ENCODE data around the gene DIP2C. TPM values are rescaled to one million over a fixed set of nuclear protein-coding genes. Genes with fewer than 3 reads are reported as not detected.

The DIP2C gene
- total RNA-seq, 1 donor from 2014 or later, result 38.5 TPM

DNA sequence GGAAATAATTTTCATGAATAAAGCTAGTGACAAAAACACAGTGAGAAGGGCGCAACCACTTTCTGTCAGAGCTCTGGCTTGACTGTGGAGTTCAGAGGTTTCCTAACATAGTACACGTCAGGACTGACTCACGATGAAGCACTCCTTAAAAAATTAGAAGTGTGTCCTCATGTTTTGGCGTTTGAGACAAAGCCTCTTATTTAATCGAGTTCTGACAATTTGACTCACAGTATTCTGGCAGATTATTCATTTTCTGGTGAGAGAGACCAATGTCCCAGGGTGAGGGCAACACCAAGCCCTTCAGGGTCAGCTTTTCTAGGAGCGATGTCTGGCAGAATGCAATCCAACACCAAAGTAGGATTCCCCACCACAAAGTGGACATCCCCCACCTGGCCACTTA is 108.7 kb downstream of the DIP2C start:
- no peak for DNase-seq (ENCODE audit: low spot score)

DNA sequence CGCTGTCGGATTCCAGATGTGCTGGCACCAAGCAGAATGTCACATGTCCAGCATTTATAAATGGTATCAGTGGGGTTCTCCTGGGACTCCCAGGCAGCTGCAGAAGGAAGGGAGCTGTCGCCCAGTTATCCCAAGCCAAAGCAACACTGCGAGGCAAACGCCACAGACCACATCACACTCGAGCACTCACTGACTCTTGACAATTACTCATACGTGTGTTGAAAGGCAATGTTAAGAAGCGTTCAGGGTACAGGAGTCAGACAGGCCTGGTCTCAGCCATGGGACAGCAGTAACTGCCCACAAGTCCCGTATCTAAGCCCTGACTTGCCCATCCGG is 113.4 kb downstream of the DIP2C start:
- no peak for DNase-seq (ENCODE audit: low spot score)

DNA sequence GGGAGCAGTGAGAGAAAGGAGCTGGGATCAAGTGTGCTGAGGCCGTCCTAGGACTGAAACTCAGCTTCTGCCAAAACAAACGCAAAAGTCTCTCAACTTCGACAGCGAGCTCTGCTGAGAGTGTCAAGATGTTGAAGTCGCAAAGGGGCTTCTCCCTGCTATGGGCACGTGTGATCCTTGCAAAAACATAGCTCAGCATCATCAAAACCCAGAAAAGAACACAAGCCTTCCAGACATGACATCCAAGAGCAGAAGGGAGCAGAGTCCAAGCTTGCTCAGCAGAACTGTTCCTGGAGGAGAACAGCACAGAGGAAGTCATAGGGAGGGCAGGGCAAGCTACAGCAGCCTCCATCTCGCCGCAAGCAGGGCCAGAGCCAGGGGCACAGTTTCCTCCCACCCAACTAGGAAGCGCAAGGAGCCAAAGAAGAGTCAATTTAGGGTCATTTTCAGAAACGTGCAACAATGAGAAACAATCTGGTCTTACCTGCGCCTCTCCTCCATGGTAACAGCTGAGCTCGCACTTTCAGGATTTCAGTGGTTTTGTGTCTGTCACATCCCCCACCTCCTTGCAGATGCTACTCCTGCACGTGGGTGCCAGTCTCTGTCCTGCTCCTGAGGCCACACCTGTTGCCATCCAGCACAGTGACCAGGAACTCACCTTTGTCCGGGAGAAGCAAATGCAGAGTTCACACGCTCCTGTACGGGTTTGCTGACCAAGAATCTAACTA is 113.9 kb downstream of the DIP2C start:
- DNase-seq (ENCODE audit: low spot score), result peak; percentile 86

DNA sequence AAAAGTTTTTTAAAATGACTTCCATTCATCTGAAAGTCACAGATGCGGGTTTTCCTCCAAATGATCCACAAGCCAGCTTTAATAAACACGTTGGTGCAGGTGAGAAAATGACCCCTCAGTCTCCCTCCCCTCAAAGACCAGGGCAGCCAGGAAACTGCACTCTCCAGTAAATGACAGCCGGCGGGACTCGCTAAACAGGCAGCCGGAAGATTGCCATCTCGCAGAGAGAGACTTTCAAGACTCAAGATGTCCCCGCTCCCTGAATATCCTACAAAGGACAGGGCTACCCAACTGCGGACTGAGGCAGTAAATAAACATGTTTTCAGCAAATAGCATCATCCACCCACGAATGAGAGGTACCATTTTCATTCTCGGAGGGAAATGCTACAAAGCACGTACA is 116.8 kb downstream of the DIP2C start:
- no peak for DNase-seq (ENCODE audit: low spot score)

DNA sequence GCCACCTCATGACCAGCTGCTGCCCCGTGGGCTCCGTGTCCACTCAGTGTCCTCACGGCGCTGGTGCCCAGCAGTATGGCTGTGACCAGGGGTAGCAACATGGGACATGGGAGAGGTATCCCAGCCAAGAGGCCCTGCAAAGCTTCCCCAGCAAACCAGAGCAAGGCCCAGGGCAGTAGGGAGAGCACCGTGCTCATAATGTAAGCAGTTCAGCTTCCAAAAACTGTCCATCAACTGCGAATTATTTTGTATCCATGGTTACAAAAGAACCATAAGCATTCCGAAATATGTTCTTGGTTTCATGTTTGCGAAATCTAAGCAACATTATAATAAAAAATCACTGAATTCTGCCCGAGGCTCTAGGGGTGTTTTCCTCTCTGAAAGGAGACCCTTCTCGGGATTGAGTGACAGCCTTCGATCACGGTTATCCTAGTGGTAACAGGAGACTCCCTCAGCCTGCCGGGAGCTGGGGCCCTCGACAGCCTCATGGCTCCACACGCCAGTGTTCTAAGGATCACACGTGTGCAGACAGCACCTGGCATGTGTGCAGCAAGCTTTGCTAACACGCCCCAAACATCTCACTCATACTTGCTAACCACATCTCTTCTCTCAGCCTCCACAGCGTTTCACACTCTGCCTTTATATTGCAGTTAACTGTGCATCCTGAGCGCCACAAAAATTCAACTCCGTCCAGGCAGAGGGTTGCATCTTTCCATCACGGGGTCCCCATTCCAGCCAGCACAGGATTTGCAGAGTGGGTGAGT is 117.6 kb downstream of the DIP2C start:
- no peak for DNase-seq (ENCODE audit: low spot score)

DNA sequence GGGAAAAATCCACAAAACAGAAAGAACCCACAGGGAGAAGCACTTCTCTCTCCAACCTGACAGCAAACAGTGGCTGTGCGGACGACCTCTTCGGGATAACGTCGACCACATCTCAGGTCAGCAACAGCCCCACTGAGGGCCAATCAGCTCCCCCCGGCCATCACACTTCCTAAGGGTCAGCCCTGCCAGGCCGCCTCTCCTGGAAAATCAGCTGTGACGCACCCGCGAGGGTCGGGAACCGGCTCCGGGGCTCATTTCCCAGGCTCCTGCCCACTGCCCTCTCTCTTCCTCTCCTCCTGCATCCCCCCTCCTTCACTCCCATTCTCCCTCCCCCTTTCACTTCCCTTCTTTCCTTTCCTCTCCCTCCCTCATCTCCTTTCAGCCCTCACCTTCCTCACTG is 118.3 kb downstream of the DIP2C start:
- no peak for DNase-seq (ENCODE audit: low spot score)

DNA sequence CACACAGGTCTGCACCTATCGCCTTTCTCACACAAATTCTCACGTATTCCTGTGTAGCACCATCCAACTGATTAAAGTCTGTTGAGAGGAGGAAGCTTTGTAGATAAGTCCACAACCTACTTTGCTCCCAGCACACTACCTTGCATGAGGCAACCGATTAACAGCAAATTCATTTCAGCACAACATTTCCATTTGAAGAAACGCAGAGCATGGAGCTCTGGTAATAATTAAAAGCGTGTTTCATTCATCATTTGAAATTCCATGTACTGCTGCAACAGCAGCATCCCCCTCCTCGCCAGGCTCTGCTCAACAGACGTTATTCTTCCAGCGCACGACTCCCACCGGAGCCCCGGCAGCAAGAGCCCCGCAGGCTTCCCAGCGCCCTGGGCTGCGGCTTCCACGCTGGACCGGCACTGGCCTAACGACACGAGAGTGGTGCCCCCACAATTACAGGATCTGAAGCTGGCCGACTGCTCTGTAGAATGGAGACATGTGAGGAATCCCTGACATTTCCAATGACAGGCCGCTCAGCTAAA is 118.8 kb downstream of the DIP2C start:
- peak; percentile 78 for DNase-seq (ENCODE audit: low spot score)

DNA sequence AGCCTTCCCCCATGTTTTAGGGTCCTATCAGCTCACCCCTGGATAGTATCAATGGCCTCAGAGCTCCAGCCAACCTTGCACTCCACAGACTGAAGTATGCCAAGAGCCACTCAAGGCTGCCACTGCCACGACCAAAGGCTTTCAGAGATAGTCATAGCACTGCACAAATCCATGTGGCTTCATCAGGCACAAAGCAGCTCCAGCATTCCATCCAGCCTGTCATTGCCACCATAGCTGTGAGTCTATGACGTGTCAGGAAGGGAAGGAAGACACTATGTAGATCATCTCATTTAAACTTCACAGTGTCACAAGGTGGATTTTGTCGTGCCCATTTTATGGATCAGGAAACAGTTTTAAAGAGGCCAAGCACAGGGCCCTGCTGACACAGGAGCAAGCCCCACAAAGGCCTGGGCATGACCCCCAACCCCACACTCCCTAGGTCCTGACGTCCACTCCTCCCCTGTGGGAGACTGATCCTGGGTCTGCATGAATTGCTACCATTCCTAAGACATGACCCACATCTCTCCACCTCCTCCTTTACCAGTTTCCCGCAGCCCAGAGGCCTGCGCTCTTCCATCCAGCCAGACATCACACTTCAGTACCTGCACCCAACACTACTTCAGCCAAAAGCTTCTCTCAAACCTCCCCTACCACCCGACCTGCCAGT is 119.4 kb downstream of the DIP2C start:
- no peak for DNase-seq (ENCODE audit: low spot score)

DNA sequence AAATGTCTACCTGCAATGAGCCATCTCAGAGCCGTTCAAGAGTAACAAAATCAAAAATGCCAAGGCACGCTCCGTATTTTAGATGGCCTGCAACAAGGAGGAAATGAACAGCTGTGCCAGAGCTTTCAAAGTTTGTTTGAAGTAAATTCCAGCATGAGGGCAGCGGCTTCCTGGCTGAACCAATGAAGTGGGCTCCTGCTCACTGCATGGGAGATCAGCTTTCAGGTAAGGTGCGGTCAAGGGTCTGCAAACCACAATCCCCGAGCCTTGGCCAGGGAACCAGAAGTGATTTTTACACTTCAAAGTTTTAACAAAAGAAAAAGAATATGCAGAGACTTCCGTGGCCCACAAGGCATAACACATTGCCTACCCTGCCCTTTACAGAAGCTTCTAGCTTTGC is 120.6 kb downstream of the DIP2C start:
- DNase-seq (ENCODE audit: low spot score), result no peak

DNA sequence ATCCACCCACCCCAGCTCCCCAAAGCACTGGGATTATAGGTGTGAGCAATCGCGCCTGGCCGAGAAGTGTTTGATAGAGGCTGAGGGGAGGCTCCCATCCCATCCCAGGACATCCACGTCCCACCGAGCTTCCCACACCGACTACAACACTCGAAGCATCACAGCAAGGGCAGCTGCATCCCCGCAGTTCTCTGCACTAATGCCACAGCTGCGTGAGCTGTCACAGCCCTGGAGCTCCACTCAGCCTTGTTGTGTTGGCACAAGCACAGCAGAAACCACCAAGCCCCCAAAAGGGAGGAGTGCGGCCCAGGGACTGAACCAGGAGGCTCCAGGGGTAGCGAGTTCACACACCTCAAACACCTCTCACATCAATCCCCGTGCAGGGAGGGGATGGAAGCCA is 121.6 kb downstream of the DIP2C start:
- DNase-seq (ENCODE audit: low spot score), result no peak

DNA sequence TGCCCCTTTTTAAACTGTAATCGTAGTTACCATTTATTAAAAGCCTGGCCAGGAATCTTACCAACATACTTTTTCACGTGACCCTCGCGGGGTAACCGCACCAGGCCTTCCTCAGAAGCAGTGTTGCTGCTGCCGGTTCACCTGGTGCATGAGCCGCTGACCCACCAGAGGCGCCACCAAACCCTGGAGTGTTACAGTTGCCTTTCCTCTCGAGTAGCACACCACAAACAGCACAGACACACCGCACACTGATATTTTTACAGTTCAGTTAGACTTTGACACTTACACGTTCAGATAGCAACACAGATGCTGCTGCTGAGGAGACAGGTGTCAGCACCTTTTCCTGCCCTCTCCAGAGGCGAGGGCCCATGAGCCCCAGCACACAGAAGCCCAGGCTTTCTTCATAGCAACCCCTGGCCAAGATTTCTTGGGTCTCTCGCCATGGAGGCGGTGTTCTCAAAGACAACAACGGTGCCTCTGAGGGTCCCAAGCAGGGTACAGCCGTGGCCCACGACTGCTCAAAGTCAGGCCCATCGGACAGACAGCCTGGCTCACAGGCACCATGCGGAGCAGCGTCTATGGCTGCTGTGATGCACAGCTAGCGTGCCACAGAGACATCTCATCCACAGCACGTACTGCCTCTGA is 123.1 kb downstream of the DIP2C start:
- DNase-seq (ENCODE audit: low spot score), result peak; percentile 71

DNA sequence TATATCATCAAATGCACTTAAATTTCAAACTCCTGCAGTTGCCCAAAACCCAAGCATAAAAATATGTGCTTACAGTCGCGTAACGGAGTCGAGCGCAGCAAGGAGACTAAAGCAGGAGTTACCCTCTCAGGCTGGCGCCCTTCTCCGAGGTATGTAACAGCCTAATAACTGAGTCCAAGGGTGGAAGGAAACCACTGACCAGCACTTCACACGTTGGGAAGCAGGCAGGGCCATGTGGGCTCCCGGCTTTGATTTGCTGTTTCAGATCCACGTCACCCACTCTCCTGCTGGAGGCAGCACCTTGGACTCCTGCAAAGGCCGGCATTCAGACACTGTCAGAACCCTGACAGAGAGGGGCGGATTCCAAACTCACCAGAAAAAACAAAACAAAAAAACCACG is 123.8 kb downstream of the DIP2C start:
- DNase-seq (ENCODE audit: low spot score), result peak; percentile 64

DNA sequence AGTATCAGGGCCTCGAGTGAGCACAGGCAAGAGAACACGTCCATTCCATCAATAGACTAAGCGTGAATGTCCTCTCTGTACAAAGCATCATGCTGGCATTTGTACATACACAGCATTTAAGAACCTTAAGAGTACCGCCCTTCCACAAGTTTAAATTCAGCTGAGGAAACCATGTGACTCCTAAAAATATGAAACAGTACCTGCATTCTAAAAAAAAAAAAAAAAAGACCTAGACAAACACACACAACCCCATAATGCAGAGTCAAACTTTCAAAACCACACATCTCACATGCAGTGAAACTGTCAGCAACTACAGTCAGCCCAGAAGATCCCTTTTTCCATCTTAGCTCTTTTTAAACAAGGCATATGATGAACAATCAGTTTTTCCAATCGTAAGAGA is 124.3 kb downstream of the DIP2C start:
- no peak for DNase-seq (ENCODE audit: low spot score)

DNA sequence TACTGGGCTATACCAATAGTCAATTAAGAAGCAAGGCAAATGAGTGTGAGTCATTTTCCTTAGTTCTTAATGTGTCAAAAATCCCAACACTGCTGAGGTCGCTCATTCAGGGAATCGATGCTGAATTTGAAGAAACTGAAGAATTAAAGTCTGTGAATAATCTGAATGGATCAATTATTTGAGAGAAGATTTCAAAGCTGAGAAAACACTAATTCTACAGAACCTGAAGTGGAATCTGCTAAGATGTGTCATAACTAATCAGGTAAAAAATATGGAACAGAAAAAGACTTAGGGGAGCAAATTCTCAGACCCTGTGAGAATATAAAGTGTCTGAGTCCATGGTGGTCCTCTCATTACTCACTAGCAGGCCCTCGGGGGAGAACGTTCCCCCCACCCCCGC is 125.6 kb downstream of the DIP2C start:
- DNase-seq (ENCODE audit: low spot score), result no peak

DNA sequence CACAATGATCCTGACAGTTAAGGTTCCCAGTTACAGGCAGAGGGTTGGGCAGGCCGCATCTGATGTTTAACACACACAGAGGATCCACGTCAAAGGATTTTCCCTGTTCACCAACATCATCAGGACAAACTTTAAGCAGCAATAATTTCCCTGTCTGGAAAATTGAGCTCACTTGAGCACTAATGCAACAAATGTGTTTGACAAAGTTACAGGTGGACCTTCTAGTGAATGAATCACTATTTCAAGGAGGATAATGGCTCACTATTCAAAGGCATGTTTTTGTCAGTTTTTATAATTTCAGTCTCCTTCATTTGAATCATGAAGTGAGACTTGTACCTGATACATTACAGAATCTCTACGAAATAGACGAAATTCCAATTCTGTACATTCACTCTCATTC is 127.3 kb downstream of the DIP2C start:
- no peak for DNase-seq (ENCODE audit: low spot score)

DNA sequence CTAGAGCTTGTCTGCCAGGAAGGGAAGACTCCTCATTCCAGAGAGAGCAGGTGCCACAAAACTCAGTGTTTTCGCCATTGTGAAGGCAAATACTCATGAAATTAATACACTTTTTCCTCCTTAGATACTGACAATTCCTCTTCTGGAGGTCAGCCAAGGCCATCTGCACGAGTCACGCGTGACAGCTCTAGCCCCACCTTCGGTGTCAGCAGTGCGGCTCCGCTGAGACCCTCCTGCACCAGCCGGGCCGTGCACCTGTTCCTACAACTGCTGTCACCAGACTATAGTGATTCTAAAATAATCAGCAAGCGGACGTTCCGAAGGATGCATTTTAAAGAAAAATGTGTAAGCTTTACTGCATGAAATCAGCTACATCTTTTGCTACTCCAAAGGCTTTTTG is 127.7 kb downstream of the DIP2C start:
- no peak for DNase-seq (ENCODE audit: low spot score)

DNA sequence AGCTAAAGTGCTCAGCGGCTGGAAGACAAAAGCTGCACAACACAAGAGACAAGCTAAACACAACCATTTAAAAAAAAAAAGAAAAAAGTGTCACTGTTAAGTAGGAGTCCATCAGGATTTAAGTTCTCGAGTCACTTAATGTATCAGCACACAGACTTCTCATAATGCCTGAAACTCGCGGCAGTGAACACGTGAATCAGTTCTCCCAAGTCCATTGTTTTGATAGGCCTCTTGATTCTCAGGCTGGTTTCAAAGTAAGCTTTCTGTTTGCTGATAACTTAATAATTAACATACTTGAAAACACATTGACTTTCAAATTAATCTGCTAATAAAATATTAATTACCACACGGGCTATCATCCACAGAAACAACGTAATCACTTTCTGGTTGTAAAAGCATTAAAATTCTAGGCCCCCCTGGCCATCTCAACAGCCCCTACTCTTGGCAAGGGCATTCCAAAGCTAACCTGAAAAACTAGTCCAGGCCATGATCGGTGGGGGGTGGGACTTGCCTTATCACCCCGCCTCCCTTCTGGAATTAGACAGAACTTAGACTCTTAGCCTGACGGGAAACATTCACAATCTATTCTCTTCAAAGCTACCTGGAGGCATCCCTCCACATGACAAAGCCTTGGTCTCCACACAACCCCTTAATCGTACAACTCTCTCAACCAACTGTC is 129.0 kb downstream of the DIP2C start:
- DNase-seq (ENCODE audit: low spot score), result no peak

DNA sequence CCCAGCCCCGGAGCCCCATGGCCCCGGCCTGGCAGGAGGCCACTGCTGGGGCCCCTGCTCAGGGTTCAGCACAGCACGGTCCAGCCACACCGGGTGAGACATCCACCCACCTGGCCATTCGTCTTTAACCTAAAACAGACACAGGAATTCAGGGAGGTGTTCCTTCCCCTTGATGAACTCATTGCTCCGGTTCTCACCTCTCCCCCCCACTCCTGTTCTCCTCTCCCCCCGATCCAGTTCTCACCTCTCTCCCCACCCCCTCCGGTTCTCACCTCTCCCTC is 129.8 kb downstream of the DIP2C start:
- no peak for DNase-seq (ENCODE audit: low spot score)

DNA sequence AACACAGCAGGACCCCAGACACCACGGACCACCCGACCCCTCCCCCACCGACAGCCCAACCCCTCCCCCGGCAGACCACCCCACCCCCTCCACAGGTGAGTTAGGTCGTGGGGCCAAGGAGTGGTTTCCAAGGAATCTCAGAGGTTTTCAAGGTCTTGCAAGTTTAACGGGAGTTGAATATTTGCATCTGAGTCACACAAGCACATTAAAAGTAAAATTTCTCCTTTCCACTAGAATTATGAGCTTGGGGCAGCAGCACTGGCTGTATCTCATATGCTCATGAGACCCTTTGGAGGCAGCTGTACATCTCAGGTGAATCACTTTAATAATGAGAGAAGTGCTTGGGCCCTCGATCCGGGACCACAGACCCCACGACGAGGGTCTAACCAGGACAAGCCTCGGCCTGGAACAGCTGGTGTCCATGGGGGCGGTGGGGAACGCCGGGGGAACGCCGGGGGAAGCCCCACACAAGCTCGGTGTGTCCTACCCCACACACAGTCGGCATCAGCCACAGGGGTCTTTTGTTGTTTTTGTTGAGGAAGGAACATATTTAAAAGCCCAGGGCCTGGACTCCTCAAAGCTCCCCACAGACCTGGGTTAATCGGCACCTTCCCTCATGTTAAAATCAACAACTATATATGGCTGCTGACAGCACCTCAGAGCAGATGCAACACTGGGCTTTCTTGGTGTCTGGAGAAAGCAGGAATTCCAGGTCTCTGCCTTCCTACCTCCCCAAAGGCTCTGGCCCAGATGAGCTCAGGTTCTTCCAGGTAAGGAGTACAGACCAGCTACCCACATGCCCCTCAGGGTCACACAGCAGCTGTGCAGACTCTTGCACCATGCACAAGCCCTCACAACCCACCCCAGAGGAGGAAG is 130.3 kb downstream of the DIP2C start:
- DNase-seq (ENCODE audit: low spot score), result no peak

DNA sequence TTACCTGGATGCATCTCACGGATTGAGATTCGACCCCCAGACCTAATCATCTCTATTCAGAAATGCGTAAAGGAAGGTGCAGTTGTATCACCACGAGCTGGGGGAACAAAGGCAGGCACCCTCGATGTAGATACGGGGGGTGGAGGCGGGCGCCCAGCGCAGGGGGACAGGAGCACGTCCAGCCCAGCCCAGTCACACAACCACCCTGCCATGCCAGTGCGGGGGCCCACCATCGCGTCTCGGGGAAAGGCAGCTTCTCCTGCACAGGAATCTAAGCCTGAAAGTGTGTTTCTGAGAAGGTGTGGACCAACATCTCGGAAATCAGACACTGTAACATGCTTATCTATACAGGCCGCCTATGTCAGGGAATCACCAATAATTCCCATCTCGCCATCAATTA is 131.1 kb downstream of the DIP2C start:
- DNase-seq (ENCODE audit: low spot score), result no peak
